MM.1S (cell line): Measurements from ENCODE around the gene LINGO4.

Experiments used
- DNase-seq: peaks from one replicate; pipeline ENCODE4 v3.0.0-alpha.2; 2015
- H2AFZ ChIP-seq: fragments of 300-600 bp; sonication (generic); 2 replicates; pipeline ENCODE4 v1.6.0; 2016; ENCODE audit warnings: antibody characterized with exemption, low read length
- H3F3A ChIP-seq: fragments of 300-600 bp; sonication (generic); 2 replicates; pipeline ENCODE4 v1.6.1; 2016; ENCODE audit warnings: mild to moderate bottlenecking, antibody characterized with exemption, low read length, moderate library complexity, mixed read lengths; ENCODE audit not compliant: insufficient read depth
- H3K27ac ChIP-seq: fragments of 300-600 bp; sonication (generic); 2 replicates; pipeline ENCODE4 v1.5.1; 2016; ENCODE audit warnings: mild to moderate bottlenecking, low read length
- H3K27me3 ChIP-seq: fragments of 300-600 bp; sonication (generic); replicated peaks from 2 replicates; pipeline ENCODE4 v1.6.0; 2016; ENCODE audit warnings: low read length; ENCODE audit not compliant: insufficient read depth
- H3K36me3 ChIP-seq: fragments of 300-600 bp; sonication (generic); replicated peaks from 2 replicates; pipeline ENCODE4 v1.6.1; 2016; ENCODE audit warnings: mild to moderate bottlenecking, low read length, mixed read lengths; ENCODE audit not compliant: insufficient read depth
- H3K4me1 ChIP-seq: fragments of 300-600 bp; sonication (generic); 2 replicates; pipeline ENCODE4 v1.6.1; 2016; ENCODE audit warnings: low read length, mixed read lengths
- H3K4me2 ChIP-seq: fragments of 300-600 bp; sonication (generic); 2 replicates; pipeline ENCODE4 v1.6.0; 2016; ENCODE audit warnings: low read depth, low read length
- H3K4me3 ChIP-seq: fragments of 300-600 bp; sonication (generic); 2 replicates; pipeline ENCODE4 v1.5.1; 2016; ENCODE audit warnings: low read length, mixed read lengths
- H3K79me2 ChIP-seq: fragments of 300-600 bp; sonication (generic); 2 replicates; pipeline ENCODE4 v1.6.1; 2016; ENCODE audit warnings: mixed run types, low read length, mixed read lengths
- H3K9ac ChIP-seq: fragments of 300-600 bp; sonication (generic); 2 replicates; pipeline ENCODE4 v1.6.1; 2016; ENCODE audit warnings: low read length, mixed read lengths
- H3K9me2 ChIP-seq: fragments of 300-600 bp; sonication (generic); replicated peaks from 2 replicates; pipeline ENCODE4 v1.6.1; 2016; ENCODE audit warnings: mild to moderate bottlenecking, low read length, mixed read lengths; ENCODE audit not compliant: insufficient read depth
- H3K9me3 ChIP-seq: fragments of 300-600 bp; sonication (generic); replicated peaks from 2 replicates; pipeline ENCODE4 v1.6.1; 2016; ENCODE audit warnings: mild to moderate bottlenecking, low read length, mixed read lengths; ENCODE audit not compliant: insufficient read depth
- H4K20me1 ChIP-seq: fragments of 300-600 bp; sonication (generic); 2 replicates; pipeline ENCODE4 v1.6.1; 2016; ENCODE audit warnings: mild to moderate bottlenecking, low read length, moderate library complexity, mixed read lengths; ENCODE audit not compliant: insufficient read depth
- EZH2 ChIP-seq: fragments of 300-600 bp; sonication (generic); optimal IDR thresholded peaks from 2 replicates; pipeline ENCODE3; 2017; ENCODE audit warnings: low read depth, mild to moderate bottlenecking, antibody characterized with exemption, low read length, mixed read lengths
- EZH2phosphoT487 ChIP-seq: fragments of 300-600 bp; sonication (generic); IDR thresholded peaks from 2 replicates; pipeline ENCODE4 v1.6.1; 2018; ENCODE audit warnings: antibody characterized with exemption, low read length
- TF ChIP-seq, protein P1 (sequence below): fragments of 300-600 bp; sonication (generic); IDR thresholded peaks from 2 replicates; pipeline ENCODE4 v1.5.1; 2016; ENCODE audit warnings: antibody characterized with exemption, low read length, mixed read lengths

The LINGO4 gene, protein sequence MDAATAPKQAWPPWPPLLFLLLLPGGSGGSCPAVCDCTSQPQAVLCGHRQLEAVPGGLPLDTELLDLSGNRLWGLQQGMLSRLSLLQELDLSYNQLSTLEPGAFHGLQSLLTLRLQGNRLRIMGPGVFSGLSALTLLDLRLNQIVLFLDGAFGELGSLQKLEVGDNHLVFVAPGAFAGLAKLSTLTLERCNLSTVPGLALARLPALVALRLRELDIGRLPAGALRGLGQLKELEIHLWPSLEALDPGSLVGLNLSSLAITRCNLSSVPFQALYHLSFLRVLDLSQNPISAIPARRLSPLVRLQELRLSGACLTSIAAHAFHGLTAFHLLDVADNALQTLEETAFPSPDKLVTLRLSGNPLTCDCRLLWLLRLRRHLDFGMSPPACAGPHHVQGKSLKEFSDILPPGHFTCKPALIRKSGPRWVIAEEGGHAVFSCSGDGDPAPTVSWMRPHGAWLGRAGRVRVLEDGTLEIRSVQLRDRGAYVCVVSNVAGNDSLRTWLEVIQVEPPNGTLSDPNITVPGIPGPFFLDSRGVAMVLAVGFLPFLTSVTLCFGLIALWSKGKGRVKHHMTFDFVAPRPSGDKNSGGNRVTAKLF

DNA sequence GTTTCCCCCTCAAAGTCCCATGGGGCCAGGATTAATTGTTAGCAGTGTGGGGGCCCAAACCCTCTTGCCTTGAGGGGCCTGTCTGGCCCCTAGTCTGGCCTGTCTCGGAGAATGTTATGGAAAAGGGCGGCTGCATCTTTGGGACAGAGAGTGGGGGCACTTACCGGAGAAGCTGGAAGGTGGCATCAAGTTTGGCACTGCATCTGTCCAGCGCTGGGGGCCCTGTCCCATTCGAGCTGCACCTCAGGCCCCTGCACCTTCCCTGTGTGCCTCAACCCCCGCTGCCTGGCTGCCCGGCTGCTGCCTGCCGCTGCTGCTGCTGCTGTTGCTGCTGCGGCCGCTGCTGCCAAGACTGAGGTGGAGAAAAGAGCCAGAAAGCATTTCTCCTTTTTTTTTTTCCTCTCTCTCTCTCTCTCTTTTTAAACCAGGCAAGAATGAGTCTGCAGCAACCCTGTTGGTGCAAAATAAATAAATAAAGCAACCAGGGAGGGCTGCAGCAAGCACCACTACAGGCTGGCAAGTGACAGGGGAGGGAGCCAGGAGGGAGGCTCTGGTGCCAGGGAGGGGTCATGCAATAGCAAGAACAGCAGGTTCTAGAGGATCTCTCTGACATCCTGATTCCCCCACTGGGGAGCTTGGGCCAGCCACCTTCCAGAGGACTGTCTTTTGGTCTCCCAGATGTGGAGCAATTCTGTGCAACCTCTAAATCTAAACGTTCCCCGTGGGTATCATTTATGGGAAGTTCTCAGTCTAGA, at the start of gene LINGO4:
TSS of gene LINGO4 (minus strand) at position 354 of the 755 bp plus-strand sequence. CDS start 2,715 bp downstream, outside the sequence.
- Histone ChIP-seq H4K20me1 (no peaks in the 10 kb centered on the region), H3K9me2 (no peaks in the 10 kb centered on the region), H2AFZ (no peak within 1 kb of the TSS), H3K27me3 (no peaks in the 10 kb centered on the region; the same call in 1 of the 2 replicates), H3K9me3 (no peaks in the 10 kb centered on the region), H3K27ac (no peak within 1 kb of the TSS), H3F3A (no peaks in the 10 kb centered on the region), H3K4me3 (no peak within 1 kb of the TSS), H3K9ac (no peak within 1 kb of the TSS), H3K4me1 (no peaks in the 10 kb centered on the region), H3K36me3 (no peaks in the 10 kb centered on the region), H3K4me2 (no peak within 1 kb of the TSS), H3K79me2 (no peaks in the 10 kb centered on the region)
- DNase-seq = no peak
- TF ChIP-seq, protein P1, sequence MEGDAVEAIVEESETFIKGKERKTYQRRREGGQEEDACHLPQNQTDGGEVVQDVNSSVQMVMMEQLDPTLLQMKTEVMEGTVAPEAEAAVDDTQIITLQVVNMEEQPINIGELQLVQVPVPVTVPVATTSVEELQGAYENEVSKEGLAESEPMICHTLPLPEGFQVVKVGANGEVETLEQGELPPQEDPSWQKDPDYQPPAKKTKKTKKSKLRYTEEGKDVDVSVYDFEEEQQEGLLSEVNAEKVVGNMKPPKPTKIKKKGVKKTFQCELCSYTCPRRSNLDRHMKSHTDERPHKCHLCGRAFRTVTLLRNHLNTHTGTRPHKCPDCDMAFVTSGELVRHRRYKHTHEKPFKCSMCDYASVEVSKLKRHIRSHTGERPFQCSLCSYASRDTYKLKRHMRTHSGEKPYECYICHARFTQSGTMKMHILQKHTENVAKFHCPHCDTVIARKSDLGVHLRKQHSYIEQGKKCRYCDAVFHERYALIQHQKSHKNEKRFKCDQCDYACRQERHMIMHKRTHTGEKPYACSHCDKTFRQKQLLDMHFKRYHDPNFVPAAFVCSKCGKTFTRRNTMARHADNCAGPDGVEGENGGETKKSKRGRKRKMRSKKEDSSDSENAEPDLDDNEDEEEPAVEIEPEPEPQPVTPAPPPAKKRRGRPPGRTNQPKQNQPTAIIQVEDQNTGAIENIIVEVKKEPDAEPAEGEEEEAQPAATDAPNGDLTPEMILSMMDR = no peak
- TF ChIP-seq EZH2phosphoT487 = no peak
- no peak for TF ChIP-seq EZH2

GRCh38 chr1:151854658-151855057, 49.4 kb upstream of the LINGO4 start:
- H3K4me1 ChIP-seq = no peaks in the 10 kb centered on the region
- no peak overlapping the region for H3K4me3 ChIP-seq
- no peaks in the 10 kb centered on the region for H3K9me2 ChIP-seq
- H3K36me3 ChIP-seq = no peaks in the 10 kb centered on the region
- no peak overlapping the region for H3K4me2 ChIP-seq
- no peak overlapping the region for H3K9ac ChIP-seq
- TF ChIP-seq EZH2phosphoT487 (no peak), EZH2 (no peak)
- TF ChIP-seq, protein P1 = no peak
- H3K27ac ChIP-seq = no peak overlapping the region
- no peaks in the 10 kb centered on the region for H3K27me3 ChIP-seq
- DNase-seq = no peak
- no peaks in the 10 kb centered on the region for H3K79me2 ChIP-seq
- H2AFZ ChIP-seq = no peak overlapping the region
- no peaks in the 10 kb centered on the region for H4K20me1 ChIP-seq
- H3K9me3 ChIP-seq = no peaks in the 10 kb centered on the region
- H3F3A ChIP-seq = no peaks in the 10 kb centered on the region

GRCh38 chr1:151853411-151853943, 48.3 kb upstream of the LINGO4 start, which contains the start of gene THEM5:
THEM5 (minus strand) TSS chr1:151853712; CDS start chr1:151853565, 147 bp downstream.
- Histone ChIP-seq H3K4me3 (no peak within 1 kb of the TSS), H3K9me3 (no peaks in the 10 kb centered on the region), H3K36me3 (no peaks in the 10 kb centered on the region), H3K79me2 (no peaks in the 10 kb centered on the region), H3F3A (no peaks in the 10 kb centered on the region), H3K27me3 (no peaks in the 10 kb centered on the region), H4K20me1 (no peaks in the 10 kb centered on the region), H3K27ac (no peak within 1 kb of the TSS), H2AFZ (no peak within 1 kb of the TSS), H3K9me2 (no peaks in the 10 kb centered on the region), H3K4me2 (no peak within 1 kb of the TSS), H3K9ac (no peak within 1 kb of the TSS), H3K4me1 (no peaks in the 10 kb centered on the region)
- TF ChIP-seq EZH2 = no peak
- TF ChIP-seq, protein P1 = no peak
- no peak for TF ChIP-seq EZH2phosphoT487
- DNase-seq = no peak
